ENCODE data around the gene FOXD4L3. TPM values are rescaled to one million over a fixed set of nuclear protein-coding genes. Genes with fewer than 3 reads are reported as not detected.
"Not testable (repeated sequence)": the region's sequence is repeated elsewhere in the genome, so short reads cannot be mapped to it uniquely, and the experiment has no call there.

FOXD4L3 gene
- total RNA-seq, 2 donors from 2014 or later: 0.15 TPM; not detected in 1

DNA sequence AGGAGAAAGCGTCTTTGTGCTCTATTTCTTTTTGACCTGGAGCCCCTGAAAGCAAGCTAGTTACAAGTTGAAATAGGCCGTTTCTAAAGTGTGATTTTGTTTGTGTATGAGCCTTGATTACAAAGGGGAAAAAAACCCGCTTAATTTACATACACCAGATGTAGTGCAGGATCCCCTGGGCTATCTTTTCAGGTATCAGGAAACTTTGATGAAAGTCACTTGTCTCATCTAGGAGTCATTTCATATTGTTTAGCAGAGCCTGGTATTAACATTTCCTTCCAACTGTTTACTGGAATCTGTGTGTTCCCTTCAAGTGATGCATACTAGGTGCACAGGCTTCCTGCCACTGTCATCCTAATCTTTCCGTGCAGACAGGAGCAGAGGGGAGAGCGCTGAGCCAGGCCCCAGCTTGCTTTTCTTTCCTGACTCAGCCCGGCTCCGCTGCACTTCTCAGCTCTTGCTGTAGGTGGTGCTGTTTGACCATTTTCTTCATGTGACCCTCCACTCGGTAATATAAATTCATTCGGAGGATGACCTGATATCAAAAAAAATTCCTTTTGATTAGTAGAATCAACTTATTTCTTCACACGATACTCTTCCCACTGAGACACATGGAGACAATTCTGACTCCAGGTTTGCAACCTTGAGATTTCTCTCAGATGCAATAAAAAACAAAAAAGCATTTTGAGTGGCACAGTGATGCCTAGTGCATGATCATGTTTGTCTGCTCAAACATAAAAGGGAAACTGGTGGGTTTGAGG lies 39.8 kb downstream of the FOXD4L3 start:
- WGBS, 2 experiments (ENCODE audit: insufficient coverage in 1 of 2, insufficient read length in 1 of 2): 31% methylated on average over 2 of the region's 10 CpGs; no CpG with 5 or more reads in 1 of the 2 experiments
- not testable (repeated sequence) for H3K4me3 Mint-ChIP-seq; H3K27me3 ChIP-seq (ENCODE audit: control insufficient read depth, insufficient read depth, low read length, poor library complexity, severe bottlenecking)

DNA sequence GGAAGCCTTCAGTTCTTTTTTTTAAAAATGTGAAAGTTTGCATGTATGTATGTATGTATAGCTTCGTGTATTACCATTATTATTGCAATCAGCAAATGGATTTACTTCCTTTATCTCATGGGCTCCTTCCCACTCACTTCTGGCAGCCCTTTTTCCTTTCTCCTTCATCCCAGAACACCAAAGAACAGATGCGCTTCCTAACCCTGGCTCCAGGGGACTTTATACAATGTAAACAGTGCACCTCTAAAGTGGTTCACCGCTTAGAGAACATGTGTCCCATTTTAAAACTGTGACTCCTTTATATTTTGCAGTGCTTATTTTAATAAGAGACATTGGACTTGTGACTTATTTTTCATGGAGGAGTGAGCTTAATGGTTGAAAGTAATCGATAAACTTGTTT lies 40.6 kb downstream of the FOXD4L3 start:
- H3K36me3 Mint-ChIP-seq (ENCODE audit: low read depth); H3K36me3 ChIP-seq (ENCODE audit: control insufficient read depth, insufficient read depth, low read length); H3K9ac ChIP-seq (ENCODE audit: extremely low read depth, low read length, poor library complexity, severe bottlenecking); H3K4me1 ChIP-seq (ENCODE audit: control insufficient read depth, insufficient read depth, low read length); H3K9me3 ChIP-seq (ENCODE audit: control insufficient read depth, low read length); H3K4me1 Mint-ChIP-seq; H3K9me3 Mint-ChIP-seq; H3K4me3 ChIP-seq (ENCODE audit: low read length); H3K27ac Mint-ChIP-seq; DNase-seq; H3K27ac ChIP-seq (ENCODE audit: low read depth, low read length); H3K4me3 Mint-ChIP-seq: not testable (repeated sequence)
- 76% methylated on average over 3 of the region's 4 CpGs; no CpG with 5 or more reads in 1 of the 2 experiments for WGBS, 2 experiments (ENCODE audit: insufficient coverage in 1 of 2, insufficient read length in 1 of 2)
- H3K27me3 Mint-ChIP-seq (ENCODE audit: insufficient read depth): peaks cover 34% of the 10 kb centered on the region
- peaks cover 15% of the 10 kb centered on the region for H3K27me3 ChIP-seq (ENCODE audit: control insufficient read depth, insufficient read depth, low read length, poor library complexity, severe bottlenecking)

More for the DNA sequence above, 39.8 kb downstream of the FOXD4L3 start:
- not testable (repeated sequence) for H3K4me3 ChIP-seq (ENCODE audit: low read length); H3K4me1 ChIP-seq (ENCODE audit: control insufficient read depth, insufficient read depth, low read length); H3K36me3 ChIP-seq (ENCODE audit: control insufficient read depth, insufficient read depth, low read length); H3K4me1 Mint-ChIP-seq; H3K27ac Mint-ChIP-seq; DNase-seq; H3K9me3 ChIP-seq (ENCODE audit: control insufficient read depth, low read length); H3K27ac ChIP-seq (ENCODE audit: low read depth, low read length); H3K9me3 Mint-ChIP-seq; H3K9ac ChIP-seq (ENCODE audit: extremely low read depth, low read length, poor library complexity, severe bottlenecking); H3K36me3 Mint-ChIP-seq (ENCODE audit: low read depth)
- peaks cover 31% of the 10 kb centered on the region for H3K27me3 Mint-ChIP-seq (ENCODE audit: insufficient read depth)
- TF ChIP-seq, protein P1, sequence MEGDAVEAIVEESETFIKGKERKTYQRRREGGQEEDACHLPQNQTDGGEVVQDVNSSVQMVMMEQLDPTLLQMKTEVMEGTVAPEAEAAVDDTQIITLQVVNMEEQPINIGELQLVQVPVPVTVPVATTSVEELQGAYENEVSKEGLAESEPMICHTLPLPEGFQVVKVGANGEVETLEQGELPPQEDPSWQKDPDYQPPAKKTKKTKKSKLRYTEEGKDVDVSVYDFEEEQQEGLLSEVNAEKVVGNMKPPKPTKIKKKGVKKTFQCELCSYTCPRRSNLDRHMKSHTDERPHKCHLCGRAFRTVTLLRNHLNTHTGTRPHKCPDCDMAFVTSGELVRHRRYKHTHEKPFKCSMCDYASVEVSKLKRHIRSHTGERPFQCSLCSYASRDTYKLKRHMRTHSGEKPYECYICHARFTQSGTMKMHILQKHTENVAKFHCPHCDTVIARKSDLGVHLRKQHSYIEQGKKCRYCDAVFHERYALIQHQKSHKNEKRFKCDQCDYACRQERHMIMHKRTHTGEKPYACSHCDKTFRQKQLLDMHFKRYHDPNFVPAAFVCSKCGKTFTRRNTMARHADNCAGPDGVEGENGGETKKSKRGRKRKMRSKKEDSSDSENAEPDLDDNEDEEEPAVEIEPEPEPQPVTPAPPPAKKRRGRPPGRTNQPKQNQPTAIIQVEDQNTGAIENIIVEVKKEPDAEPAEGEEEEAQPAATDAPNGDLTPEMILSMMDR (conservative IDR thresholded peaks at IDR 0.05): peak; percentile 44

DNA sequence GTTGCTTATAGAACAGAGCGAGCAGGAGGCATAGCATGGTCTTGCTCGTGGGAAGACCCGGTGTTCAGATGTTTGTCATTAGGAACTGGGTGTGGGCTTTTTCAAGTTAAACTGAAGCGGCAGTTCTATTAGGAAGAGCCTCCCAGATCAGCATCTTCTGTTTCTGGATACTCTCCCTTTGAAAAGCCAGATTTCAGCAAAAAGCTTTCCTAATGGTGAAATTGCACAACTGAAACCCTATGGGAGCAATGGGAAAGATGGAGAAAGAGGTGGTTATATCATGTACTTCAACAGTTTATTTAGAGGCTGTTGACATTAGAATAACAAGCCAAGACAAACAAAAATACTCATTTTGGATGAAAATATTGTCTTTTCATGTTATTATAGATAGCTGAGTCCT lies 41.3 kb downstream of the FOXD4L3 start:
- not testable (repeated sequence) for H3K36me3 ChIP-seq (ENCODE audit: control insufficient read depth, insufficient read depth, low read length); H3K9me3 ChIP-seq (ENCODE audit: control insufficient read depth, low read length); DNase-seq; H3K9ac ChIP-seq (ENCODE audit: extremely low read depth, low read length, poor library complexity, severe bottlenecking); H3K4me3 ChIP-seq (ENCODE audit: low read length); H3K4me1 ChIP-seq (ENCODE audit: control insufficient read depth, insufficient read depth, low read length); H3K9me3 Mint-ChIP-seq; H3K36me3 Mint-ChIP-seq (ENCODE audit: low read depth); H3K27ac Mint-ChIP-seq; H3K4me1 Mint-ChIP-seq; H3K4me3 Mint-ChIP-seq; H3K27ac ChIP-seq (ENCODE audit: low read depth, low read length)
- 67 to 84% methylated on average over 1 to 2 of the region's 4 CpGs for WGBS, 2 experiments (ENCODE audit: insufficient coverage in 1 of 2, insufficient read length in 1 of 2)
- peaks cover 41% of the 10 kb centered on the region for H3K27me3 Mint-ChIP-seq (ENCODE audit: insufficient read depth)
- H3K27me3 ChIP-seq (ENCODE audit: control insufficient read depth, insufficient read depth, low read length, poor library complexity, severe bottlenecking): peaks cover 22% of the 10 kb centered on the region

DNA sequence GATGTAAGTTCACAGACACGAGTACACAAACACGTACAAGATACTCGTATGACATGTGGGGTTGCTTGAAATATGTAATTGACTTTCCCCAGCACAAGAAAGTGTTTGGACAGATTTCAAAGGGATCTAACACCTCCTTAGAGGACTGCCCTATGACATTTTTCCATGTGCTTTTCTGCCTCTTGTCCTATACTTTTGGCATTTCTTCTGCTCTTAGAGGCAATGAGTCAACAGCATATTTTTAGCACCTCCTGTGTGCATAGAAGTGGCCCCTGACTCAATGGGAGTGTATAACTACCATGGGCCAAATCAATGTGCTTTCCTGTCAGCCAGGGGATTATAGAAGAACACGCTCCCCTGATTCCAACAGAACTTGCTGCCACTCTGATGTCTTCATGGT lies 49.0 kb downstream of the FOXD4L3 start:
- H3K27me3 Mint-ChIP-seq (ENCODE audit: insufficient read depth): peaks cover 56% of the 10 kb centered on the region
- H3K9ac ChIP-seq (ENCODE audit: extremely low read depth, low read length, poor library complexity, severe bottlenecking); H3K36me3 ChIP-seq (ENCODE audit: control insufficient read depth, insufficient read depth, low read length); H3K36me3 Mint-ChIP-seq (ENCODE audit: low read depth); H3K4me3 ChIP-seq (ENCODE audit: low read length); H3K4me3 Mint-ChIP-seq; H3K4me1 ChIP-seq (ENCODE audit: control insufficient read depth, insufficient read depth, low read length); DNase-seq; H3K4me1 Mint-ChIP-seq; H3K27ac Mint-ChIP-seq; H3K27ac ChIP-seq (ENCODE audit: low read depth, low read length); H3K9me3 Mint-ChIP-seq; H3K9me3 ChIP-seq (ENCODE audit: control insufficient read depth, low read length): not testable (repeated sequence)
- H3K27me3 ChIP-seq (ENCODE audit: control insufficient read depth, insufficient read depth, low read length, poor library complexity, severe bottlenecking): peaks cover 49% of the 10 kb centered on the region
- 75 to 82% methylated on average over 3 to 4 of the region's 4 CpGs for WGBS, 2 experiments (ENCODE audit: insufficient coverage in 1 of 2, insufficient read length in 1 of 2)

Other genes with a start within 250 kb of the FOXD4L3 start
- gene ZNG1C, start 60.9 kb upstream of the FOXD4L3 start, total RNA-seq: 10 to 100 TPM; 32.6 to 37.1 TPM
- under 1 TPM; 0.33 to 0.64 TPM for gene PGM5, start 53.7 kb downstream of the FOXD4L3 start, total RNA-seq
- gene TMEM252, start 238.0 kb downstream of the FOXD4L3 start, total RNA-seq: not detected